HepG2 (cell line): Measurements from ENCODE around the gene LRRC51. TPM values are rescaled to one million over a fixed set of nuclear protein-coding genes. Genes with fewer than 3 reads are reported as not detected.
A peak's percentile ranks its signal among the peaks of the same experiment; 100 is the strongest.

Experiments used
- EZH2 ChIP-seq: conservative IDR thresholded peaks from 2 replicates; pipeline ENCODE4 v1.6.1; 2012; ENCODE audit warnings: mild to moderate bottlenecking, low read depth, low read length, moderate library complexity
- FOXA3 ChIP-seq: IDR thresholded peaks from 2 replicates; pipeline ENCODE4 v1.6.1; 2016; ENCODE audit warnings: missing genetic modification reagents, missing compliant biosample characterization
- HNRNPK ChIP-seq: fragments of 200-400 bp; formaldehyde crosslinking; IDR thresholded peaks from 2 replicates; pipeline ENCODE4 v1.6.1; 2018; ENCODE audit warnings: low read length, low read depth, moderate library complexity, mild to moderate bottlenecking; ENCODE audit not compliant: poor library complexity, severe bottlenecking
- HOXA5 ChIP-seq: sonication (generic); formaldehyde crosslinking; IDR thresholded peaks from 2 replicates; pipeline ENCODE4 v1.4.0; 2020; ENCODE audit warnings: missing genetic modification reagents
- MLLT10 ChIP-seq: sonication (generic); formaldehyde crosslinking; IDR thresholded peaks from 2 replicates; pipeline ENCODE4 v1.4.0; 2020; ENCODE audit warnings: missing genetic modification reagents
- MZF1 ChIP-seq: sonication (generic); formaldehyde crosslinking; IDR thresholded peaks from 2 replicates; pipeline ENCODE4 v1.8.1; 2023; ENCODE audit warnings: mild to moderate bottlenecking, missing genetic modification reagents, borderline replicate concordance
- NCOA1 ChIP-seq: sonication (generic); formaldehyde crosslinking; IDR thresholded peaks from 2 replicates; pipeline ENCODE4 v1.9.0; 2021; ENCODE audit warnings: missing genetic modification reagents
- NFATC3 ChIP-seq: sonication (generic); formaldehyde crosslinking; IDR thresholded peaks from 2 replicates; pipeline ENCODE4 v1.5.1; 2020; ENCODE audit warnings: mild to moderate bottlenecking, missing genetic modification reagents
- RFX5 ChIP-seq: IDR thresholded peaks from 2 replicates; pipeline ENCODE4 v1.6.1; 2011; ENCODE audit warnings: low read depth, low read length, improper control_type of control experiment
- SIN3A ChIP-seq: IDR thresholded peaks from 2 replicates; pipeline ENCODE4 v1.6.1; 2011; ENCODE audit warnings: low read depth, mild to moderate bottlenecking, control low read depth, low read length, borderline replicate concordance
- SP1 ChIP-seq, 2 experiments: fragments of 450-650 bp in 1 of 2; sonication (generic) in 1 of 2; formaldehyde crosslinking in 1 of 2; IDR thresholded peaks; 2 replicates each; pipeline versions ENCODE4 v1.4.0 to v1.6.1; 2016 to 2020; ENCODE audit warnings: missing genetic modification reagents in 1 of 2
- SSRP1 ChIP-seq: IDR thresholded peaks from 2 replicates; pipeline ENCODE4 v1.6.1; 2016; ENCODE audit warnings: control low read depth
- TEAD3 ChIP-seq: optimal IDR thresholded peaks from 2 replicates; pipeline ENCODE3; 2016; ENCODE audit warnings: borderline replicate concordance
- ZFY ChIP-seq: sonication (generic); formaldehyde crosslinking; IDR thresholded peaks from 2 replicates; pipeline ENCODE4 v1.4.0; 2020; ENCODE audit warnings: missing genetic modification reagents
- ZNF224 ChIP-seq: sonication (generic); formaldehyde crosslinking; IDR thresholded peaks from 2 replicates; pipeline ENCODE4 v1.5.0; 2020; ENCODE audit warnings: mild to moderate bottlenecking, missing genetic modification reagents
- ZNF256 ChIP-seq: sonication (generic); formaldehyde crosslinking; conservative IDR thresholded peaks from 2 replicates; pipeline ENCODE4 v1.4.0; 2020; ENCODE audit warnings: missing genetic modification reagents
- ZNF326 ChIP-seq: sonication (generic); formaldehyde crosslinking; IDR thresholded peaks from 2 replicates; pipeline ENCODE4 v1.4.0; 2020; ENCODE audit warnings: missing genetic modification reagents, borderline replicate concordance
- ZNF350 ChIP-seq: sonication (generic); formaldehyde crosslinking; IDR thresholded peaks from 2 replicates; pipeline ENCODE4 v1.4.0; 2020; ENCODE audit warnings: mild to moderate bottlenecking, low read depth, missing genetic modification reagents, borderline replicate concordance
- ZNF432 ChIP-seq: sonication (generic); formaldehyde crosslinking; IDR thresholded peaks from 2 replicates; pipeline ENCODE4 v1.5.0; 2020; ENCODE audit warnings: missing genetic modification reagents, mild to moderate bottlenecking, borderline replicate concordance
- ZNF501 ChIP-seq: sonication (generic); formaldehyde crosslinking; IDR thresholded peaks from 2 replicates; pipeline ENCODE4 v1.5.1; 2020; ENCODE audit warnings: mild to moderate bottlenecking, moderate library complexity, missing genetic modification reagents
- ZNF772 ChIP-seq: sonication (generic); formaldehyde crosslinking; IDR thresholded peaks from 2 replicates; pipeline ENCODE4 v1.5.0; 2020; ENCODE audit warnings: mild to moderate bottlenecking, missing genetic modification reagents
- ZNF773 ChIP-seq: sonication (generic); formaldehyde crosslinking; IDR thresholded peaks from 2 replicates; pipeline ENCODE4 v1.4.0; 2020; ENCODE audit warnings: missing genetic modification reagents, borderline replicate concordance
- polyA plus RNA-seq, 8 experiments: library from polyadenylated mRNA; depleted of rRNA in 3 of 8; stranded (reverse) in 7 of 8; unstranded in 1 of 8; fragments of >200 nt; fragmentation: Illumina TruSeq in 4 of 8; extraction: Trizol in 4 of 8; gene quantifications; 2 replicates each; pipeline versions ENCODE4 v1.2.1 to v1.2.3, GENCODE V29; 2011 to 2016; ENCODE audit warnings: low read depth in 4 of 8, missing spikeins in 1 of 8, mixed read lengths in 1 of 8; ENCODE audit not compliant: insufficient read depth in 1 of 8
- total RNA-seq, 5 experiments: library from RNA; depleted of rRNA; stranded (reverse); fragments of >200 nt; fragmentation: Illumina TruSeq; extraction: Trizol; gene quantifications; 2 replicates each; pipeline ENCODE4 v1.2.3, GENCODE V29; 2016; ENCODE audit warnings: low read depth in 1 of 5
- TF ChIP-seq, protein P1 (sequence below): IDR thresholded peaks from 2 replicates; pipeline ENCODE4 v1.6.1; 2016; ENCODE audit warnings: mild to moderate bottlenecking
- TF ChIP-seq, protein P2 (sequence below): IDR thresholded peaks from 2 replicates; pipeline ENCODE4 v1.6.1; 2012; ENCODE audit warnings: inconsistent platforms
- TF ChIP-seq, protein P3 (sequence below): sonication (generic); formaldehyde crosslinking; IDR thresholded peaks from 2 replicates; pipeline ENCODE4 v1.5.1; 2020; ENCODE audit warnings: mild to moderate bottlenecking, missing genetic modification reagents

The LRRC51 gene
- total and polyA plus RNA-seq, 2 of the 13 experiments (the other 11 are each of a cell fraction or from before 2014, with no cell fraction given): 5.3 to 6.0 TPM

DNA sequence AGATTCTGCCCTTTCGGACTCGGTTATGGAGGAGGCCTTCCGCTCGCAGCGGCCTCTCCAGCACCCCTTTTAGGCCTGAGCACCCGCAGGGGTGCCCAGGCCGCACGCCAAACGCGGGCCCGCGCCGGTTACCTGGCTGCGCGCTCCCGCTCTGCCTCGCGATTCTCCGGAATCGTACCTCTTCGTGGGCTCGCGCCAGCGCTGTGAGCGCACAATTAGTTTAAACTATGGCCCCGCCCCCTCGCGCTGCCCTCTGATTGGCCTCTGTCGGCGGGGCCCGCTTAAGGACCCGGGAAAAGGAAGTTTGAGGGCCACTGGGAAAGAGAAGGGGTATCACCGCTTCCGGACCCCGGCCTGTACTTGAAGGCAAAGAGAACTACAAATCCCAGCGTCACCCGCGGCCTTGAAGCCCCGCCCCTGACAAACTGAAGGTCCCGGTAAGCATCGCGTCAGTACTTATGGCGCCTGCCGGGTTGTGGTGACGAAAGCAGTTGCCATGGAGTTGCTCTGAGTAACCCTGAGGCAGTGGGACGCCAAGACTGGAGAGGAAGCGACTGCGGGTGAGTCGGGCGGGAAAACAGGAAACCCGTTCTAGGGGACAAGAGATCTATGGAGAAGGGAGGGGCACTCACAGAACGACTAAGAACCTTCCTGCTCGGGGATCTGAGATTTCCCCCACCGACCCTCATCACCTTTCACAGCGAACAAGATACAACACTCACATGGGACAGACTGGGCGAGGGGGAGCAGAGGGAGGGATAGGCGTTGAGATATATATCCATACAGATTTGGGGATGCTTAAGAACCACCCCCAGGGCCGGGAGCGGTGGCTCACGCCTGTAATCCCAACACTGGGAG is at the start of gene LRRC51, which contains the start of gene NUMA1 (continued):
- TF ChIP-seq, protein P1, sequence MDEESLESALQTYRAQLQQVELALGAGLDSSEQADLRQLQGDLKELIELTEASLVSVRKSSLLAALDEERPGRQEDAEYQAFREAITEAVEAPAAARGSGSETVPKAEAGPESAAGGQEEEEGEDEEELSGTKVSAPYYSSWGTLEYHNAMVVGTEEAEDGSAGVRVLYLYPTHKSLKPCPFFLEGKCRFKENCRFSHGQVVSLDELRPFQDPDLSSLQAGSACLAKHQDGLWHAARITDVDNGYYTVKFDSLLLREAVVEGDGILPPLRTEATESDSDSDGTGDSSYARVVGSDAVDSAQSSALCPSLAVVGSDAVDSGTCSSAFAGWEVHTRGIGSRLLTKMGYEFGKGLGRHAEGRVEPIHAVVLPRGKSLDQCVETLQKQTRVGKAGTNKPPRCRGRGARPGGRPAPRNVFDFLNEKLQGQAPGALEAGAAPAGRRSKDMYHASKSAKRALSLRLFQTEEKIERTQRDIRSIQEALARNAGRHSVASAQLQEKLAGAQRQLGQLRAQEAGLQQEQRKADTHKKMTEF (CRISPR knock-in tag): peak; percentile 59; the same call in 1 of the 2 replicates
- TF ChIP-seq TEAD3 (CRISPR knock-in tag) (peak; percentile 20), NFATC3 (CRISPR knock-in tag) (no peak), ZNF326 (no peak), ZNF432 (CRISPR knock-in tag) (no peak), ZNF224 (CRISPR knock-in tag) (no peak), RFX5 (peak; percentile 100), HNRNPK (no peak), MZF1 (CRISPR knock-in tag) (no peak), HOXA5 (CRISPR knock-in tag) (peak; percentile 37; the same call in 1 of the 2 replicates), ZNF773 (CRISPR knock-in tag) (no peak), EZH2 (no peak), ZNF772 (CRISPR knock-in tag) (0 out of 2 replicates have a peak, but pooled peaks have one; percentile 46), NCOA1 (CRISPR knock-in tag) (no peak), ZNF501 (CRISPR knock-in tag) (peak; percentile 88), SSRP1 (CRISPR knock-in tag) (no peak), FOXA3 (CRISPR knock-in tag) (no peak; the same call in 1 of the 2 replicates), ZFY (CRISPR knock-in tag) (peak; percentile 80), MLLT10 (CRISPR knock-in tag) (no peak), SIN3A (peak; percentile 91; the same call in 1 of the 2 replicates), ZNF350 (CRISPR knock-in tag) (peak; percentile 69), ZNF256 (CRISPR knock-in tag) (no peak), SP1 (IDR thresholded peaks at IDR 0.05) (no peak), SP1 (CRISPR knock-in tag; IDR thresholded peaks at IDR 0.05) (peak; percentile 72)
- TF ChIP-seq, protein P2, sequence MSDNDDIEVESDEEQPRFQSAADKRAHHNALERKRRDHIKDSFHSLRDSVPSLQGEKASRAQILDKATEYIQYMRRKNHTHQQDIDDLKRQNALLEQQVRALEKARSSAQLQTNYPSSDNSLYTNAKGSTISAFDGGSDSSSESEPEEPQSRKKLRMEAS: peak; percentile 65
- TF ChIP-seq, protein P3, sequence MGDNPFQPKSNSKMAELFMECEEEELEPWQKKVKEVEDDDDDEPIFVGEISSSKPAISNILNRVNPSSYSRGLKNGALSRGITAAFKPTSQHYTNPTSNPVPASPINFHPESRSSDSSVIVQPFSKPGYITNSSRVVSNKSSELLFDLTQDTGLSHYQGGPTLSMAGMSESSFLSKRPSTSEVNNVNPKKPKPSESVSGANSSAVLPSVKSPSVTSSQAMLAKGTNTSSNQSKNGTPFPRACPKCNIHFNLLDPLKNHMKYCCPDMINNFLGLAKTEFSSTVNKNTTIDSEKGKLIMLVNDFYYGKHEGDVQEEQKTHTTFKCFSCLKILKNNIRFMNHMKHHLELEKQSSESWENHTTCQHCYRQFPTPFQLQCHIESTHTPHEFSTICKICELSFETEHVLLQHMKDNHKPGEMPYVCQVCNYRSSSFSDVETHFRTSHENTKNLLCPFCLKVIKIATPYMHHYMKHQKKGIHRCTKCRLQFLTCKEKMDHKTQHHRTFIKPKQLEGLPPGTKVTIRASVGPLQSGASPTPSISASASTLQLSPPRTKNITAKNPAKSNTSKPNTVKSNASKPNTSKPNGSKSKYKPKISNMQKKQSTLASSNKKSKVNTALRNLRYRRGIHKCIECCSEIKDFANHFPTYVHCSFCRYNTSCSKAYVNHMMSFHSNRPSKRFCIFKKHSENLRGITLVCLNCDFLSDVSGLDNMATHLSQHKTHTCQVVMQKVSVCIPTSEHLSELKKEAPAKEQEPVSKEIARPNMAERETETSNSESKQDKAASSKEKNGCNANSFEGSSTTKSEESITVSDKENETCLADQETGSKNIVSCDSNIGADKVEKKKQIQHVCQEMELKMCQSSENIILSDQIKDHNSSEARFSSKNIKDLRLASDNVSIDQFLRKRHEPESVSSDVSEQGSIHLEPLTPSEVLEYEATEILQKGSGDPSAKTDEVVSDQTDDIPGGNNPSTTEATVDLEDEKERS (CRISPR knock-in tag): peak; percentile 65; the same call in 1 of the 2 replicates
